Lung (tissue), 10 donors: ENCODE measurements around the gene NBPF11. TPM values are rescaled to one million over a fixed set of nuclear protein-coding genes. Genes with fewer than 3 reads are reported as not detected.
"Not testable (repeated sequence)": the region's sequence is repeated elsewhere in the genome, so short reads cannot be mapped to it uniquely, and the experiment has no call there.

ENCODE experiments used
- ATAC-seq: fragments of 200-7000 bp; cut with Tn5 transposase; one replicate; pipeline ENCODE4 v1.9.1; 2020; ENCODE audit warnings: moderate number of reproducible peaks; ENCODE audit not compliant: insufficient read depth, low FRiP score
- DNase-seq, 3 donors: peaks; one replicate each; pipeline ENCODE4 v3.0.0-alpha.2; 2013 to 2017
- H3K27ac ChIP-seq, 2 donors: one replicate each; pipeline ENCODE4 v1.5.1; 2013; ENCODE audit warnings: mild to moderate bottlenecking in 2 of 2, moderate library complexity in 2 of 2, control low read depth in 1 of 2, inconsistent platforms in 1 of 2, low read depth in 1 of 2, low read length in 1 of 2
- H3K27me3 ChIP-seq, 3 donors: one replicate each; pipeline ENCODE4 v1.5.1; 2013; ENCODE audit warnings: low read length in 2 of 3; ENCODE audit not compliant: control insufficient read depth in 3 of 3, insufficient read depth in 3 of 3
- H3K36me3 ChIP-seq, 4 donors: one replicate each; pipeline ENCODE4 v1.5.1; 2013; ENCODE audit warnings: low read length in 4 of 4, mild to moderate bottlenecking in 1 of 4, moderate library complexity in 1 of 4; ENCODE audit not compliant: control insufficient read depth in 4 of 4, insufficient read depth in 4 of 4
- H3K4me1 ChIP-seq, 5 donors: one replicate each; pipeline ENCODE4 v1.5.1; 2013; ENCODE audit warnings: low read length in 5 of 5, mild to moderate bottlenecking in 2 of 5, moderate library complexity in 1 of 5; ENCODE audit not compliant: control insufficient read depth in 5 of 5, insufficient read depth in 5 of 5
- H3K4me3 ChIP-seq: one replicate; pipeline ENCODE4 v1.5.1; 2013; ENCODE audit warnings: mild to moderate bottlenecking, control low read depth, moderate library complexity
- H3K9ac ChIP-seq, 2 donors: one replicate each; pipeline ENCODE4 v1.5.1; 2013; ENCODE audit warnings: low read length in 2 of 2, control low read depth in 1 of 2; ENCODE audit not compliant: insufficient read depth in 1 of 2
- H3K9me3 ChIP-seq, 4 donors: one replicate each; pipeline ENCODE4 v1.5.1; 2013; ENCODE audit warnings: low read length in 3 of 4, mild to moderate bottlenecking in 1 of 4, moderate library complexity in 1 of 4; ENCODE audit not compliant: control insufficient read depth in 4 of 4, insufficient read depth in 3 of 4
- WGBS, 2 donors: extraction: QIAGEN DNeasy Blood & Tissue Kit; methylation state at CpG; one replicate each; pipeline ENCODE4 v1.1.7; 2013; 5-methylcytosine and 5-hydroxymethylcytosine counted together
- polyA plus RNA-seq, 2 donors: library from polyadenylated mRNA; stranded (reverse); fragments of 200-250 nt; gene quantifications; one replicate each; pipeline ENCODE4 v1.2.1, GENCODE V29; 2013
- total RNA-seq, 2 donors: library from RNA; depleted of rRNA in 1 of 2; stranded (reverse); fragments of >200 nt in 1 of 2; gene quantifications; one replicate each; pipeline ENCODE4 v1.2.1, GENCODE V29; 2014 to 2021
- donor health status: Bipolar disorder and iron deficiency.
- donor health status: healthy.
- donor health status: DM: yes; HTN: yes; CAD: no.

The NBPF11 gene
- total and polyA plus RNA-seq, 4 donors: 4.4 to 16.1 (median 8.3) TPM

GRCh38 chr1:148143223-148143622, 8.9 kb downstream of the NBPF11 start:
- ATAC-seq, H3K9ac ChIP-seq, DNase-seq, H3K27ac ChIP-seq, H3K36me3 ChIP-seq, H3K4me1 ChIP-seq, H3K27me3 ChIP-seq, H3K4me3 ChIP-seq, H3K9me3 ChIP-seq: not testable (repeated sequence)
- 97 to 99% methylated on average over 5 to 6 of the region's 6 CpGs for WGBS, 2 donors

GRCh38 chr1:148141936-148142335, 10.1 kb downstream of the NBPF11 start:
- not testable (repeated sequence) for H3K27me3 ChIP-seq, ATAC-seq, H3K4me1 ChIP-seq, H3K9ac ChIP-seq, H3K27ac ChIP-seq, H3K4me3 ChIP-seq, H3K9me3 ChIP-seq, H3K36me3 ChIP-seq, DNase-seq
- WGBS, 2 donors: 60 to 100% methylated on average over 1 of the region's 1 CpG

GRCh38 chr1:148138606-148139005, 13.5 kb downstream of the NBPF11 start:
- no CpG with 5 or more reads among the region's 2 CpGs for WGBS, 2 donors
- not testable (repeated sequence) for ATAC-seq

GRCh38 chr1:148122341-148122740, 29.7 kb downstream of the NBPF11 start:
- not testable (repeated sequence) for ATAC-seq, H3K36me3 ChIP-seq, H3K4me1 ChIP-seq, H3K4me3 ChIP-seq, H3K27me3 ChIP-seq, H3K9me3 ChIP-seq, H3K27ac ChIP-seq, H3K9ac ChIP-seq
- 89 to 96% methylated on average over 4 to 5 of the region's 5 CpGs for WGBS, 2 donors
- DNase-seq: peak in 1 of 3 donors; percentile 1

More at GRCh38 chr1:148138606-148139005, 13.5 kb downstream of the NBPF11 start:
- H3K9me3 ChIP-seq, H3K27me3 ChIP-seq, H3K4me3 ChIP-seq, DNase-seq, H3K9ac ChIP-seq, H3K36me3 ChIP-seq, H3K27ac ChIP-seq, H3K4me1 ChIP-seq: not testable (repeated sequence)

- WGBS, 2 donors: 37 to 48% methylated on average over 3 to 5 of the region's 5 CpGs
- DNase-seq: peak in 2 of 3 donors; percentile 11 to 19
- H3K36me3 ChIP-seq: not testable (repeated sequence)
Observed at GRCh38 chr1:148120395-148120794, 31.7 kb downstream of the NBPF11 start.

GRCh38 chr1:148095732-148096131, 56.3 kb downstream of the NBPF11 start:
- H3K36me3 ChIP-seq, H3K9me3 ChIP-seq, H3K27me3 ChIP-seq, H3K27ac ChIP-seq, ATAC-seq, H3K4me1 ChIP-seq, DNase-seq, H3K9ac ChIP-seq, H3K4me3 ChIP-seq: not testable (repeated sequence)
- WGBS, 2 donors: 67 to 80% methylated on average over 2 of the region's 2 CpGs

More at GRCh38 chr1:148120395-148120794, 31.7 kb downstream of the NBPF11 start:
- ATAC-seq, H3K4me1 ChIP-seq, H3K9me3 ChIP-seq, H3K27me3 ChIP-seq, H3K27ac ChIP-seq, H3K9ac ChIP-seq, H3K4me3 ChIP-seq: not testable (repeated sequence)

- not testable (repeated sequence) for H3K9ac ChIP-seq, H3K4me1 ChIP-seq, H3K27me3 ChIP-seq, H3K36me3 ChIP-seq, ATAC-seq, DNase-seq, H3K4me3 ChIP-seq, H3K27ac ChIP-seq, H3K9me3 ChIP-seq
- no CpG with 5 or more reads among the region's 1 CpG for WGBS, 2 donors
Observed at GRCh38 chr1:148086196-148086595, 65.9 kb downstream of the NBPF11 start.

GRCh38 chr1:148081205-148081604, 70.9 kb downstream of the NBPF11 start:
- not testable (repeated sequence) for H3K4me3 ChIP-seq, H3K9ac ChIP-seq, H3K27ac ChIP-seq, H3K9me3 ChIP-seq, H3K36me3 ChIP-seq, H3K27me3 ChIP-seq, H3K4me1 ChIP-seq, DNase-seq
- no CpG with 5 or more reads among the region's 1 CpG for WGBS, 2 donors
- peak; percentile 91 for ATAC-seq
